HG02970 (cell line): Measurements from ENCODE around the gene GSE1.

Experiments used
- ATAC-seq: cut with Tn5 transposase; IDR thresholded peaks from one replicate; pipeline ENCODE4 v1.9.1; 2021; ENCODE audit warnings: mild to moderate bottlenecking, moderate library complexity, moderate number of reproducible peaks; ENCODE audit not compliant: unreplicated experiment, low FRiP score

Gene GSE1

GRCh38 chr16:85631230-85631629, 18.1 kb downstream of the GSE1 start:
- ATAC-seq: no peak

DNA sequence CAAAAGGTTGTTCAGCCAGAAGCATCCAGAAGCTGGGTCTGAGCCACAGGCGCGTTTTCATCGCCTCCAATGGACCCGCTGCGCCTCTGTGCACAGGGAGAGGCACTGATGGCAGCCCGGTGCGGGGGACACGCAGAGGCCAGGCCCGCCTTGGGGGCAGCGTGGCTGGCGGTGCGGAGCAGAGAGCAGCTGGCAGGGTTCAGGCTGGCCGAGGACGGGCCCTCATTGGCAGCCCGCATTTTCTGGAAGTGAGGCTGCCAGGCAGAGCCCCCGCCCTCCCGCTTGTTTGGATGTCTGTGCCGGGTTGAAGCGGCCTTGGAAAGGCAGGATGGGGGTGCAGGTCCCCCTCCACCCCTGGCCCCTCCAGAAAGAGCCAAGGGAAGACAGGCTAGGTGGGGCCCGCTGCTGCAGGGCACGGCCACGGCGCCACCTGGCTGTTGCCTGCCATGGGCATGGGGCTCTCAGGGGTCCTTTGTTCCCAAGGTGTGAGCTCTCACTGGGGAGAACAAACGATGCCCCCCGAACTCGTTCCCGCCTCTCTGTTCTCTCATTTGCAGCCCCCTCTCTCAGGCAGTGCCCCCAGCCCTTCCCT, 18.8 kb downstream of the GSE1 start:
- ATAC-seq: no peak

- no peak for ATAC-seq
These were observed 19.8 kb downstream of the GSE1 start for GRCh38 chr16:85632709-85633437.

GRCh38 chr16:85633438-85633743, 20.3 kb downstream of the GSE1 start:
- no peak for ATAC-seq

DNA sequence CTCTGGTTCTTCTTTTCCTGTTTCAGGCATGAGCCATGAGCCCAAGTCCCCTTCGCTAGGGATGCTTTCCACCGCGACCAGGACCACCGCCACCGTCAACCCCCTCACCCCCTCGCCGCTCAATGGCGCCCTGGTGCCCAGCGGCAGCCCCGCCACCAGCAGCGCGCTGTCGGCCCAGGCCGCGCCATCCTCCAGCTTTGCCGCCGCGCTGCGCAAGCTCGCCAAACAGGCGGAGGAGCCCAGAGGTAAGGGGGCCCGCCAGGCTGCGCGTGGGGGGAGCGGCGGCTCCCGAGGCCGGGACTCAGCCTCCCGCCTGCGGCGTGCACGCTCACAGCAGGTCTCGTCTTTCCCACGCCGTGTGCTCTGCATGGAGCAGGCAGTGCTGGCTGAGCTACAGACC, 20.8 kb downstream of the GSE1 start:
- ATAC-seq: no peak

- no peak for ATAC-seq
These were observed 21.8 kb downstream of the GSE1 start for GRCh38 chr16:85634747-85635544.

DNA sequence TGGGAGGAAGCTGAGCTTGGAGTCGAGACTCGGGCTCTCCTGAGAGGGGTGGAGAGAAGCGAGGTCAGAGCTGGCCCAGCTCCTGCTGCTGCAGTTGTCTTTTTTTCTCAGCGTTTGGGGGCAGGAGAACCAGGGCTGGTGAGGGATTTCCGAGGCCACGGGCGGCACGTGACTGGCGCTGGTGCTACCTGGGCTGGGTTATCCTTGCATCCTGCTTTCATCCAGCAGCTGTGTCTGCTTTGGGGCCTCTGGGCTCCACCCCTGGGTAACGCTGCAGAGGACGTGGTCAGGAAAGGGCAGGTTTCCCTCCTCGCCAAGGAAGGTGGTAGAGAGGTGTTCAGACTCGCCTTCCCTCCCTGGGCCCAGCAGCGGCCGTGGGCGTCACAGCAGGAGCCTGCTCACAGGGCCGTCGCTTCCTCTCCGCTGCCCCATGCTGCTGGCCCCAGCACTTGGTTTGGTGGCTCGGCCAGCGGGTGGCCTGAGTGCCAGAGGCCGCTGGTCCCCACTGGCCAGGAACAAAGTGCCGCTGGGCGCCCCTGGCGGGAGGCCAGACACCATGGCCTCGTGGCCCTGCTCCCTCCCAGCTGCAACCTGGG, 22.5 kb downstream of the GSE1 start:
- no peak for ATAC-seq

- no peak for ATAC-seq
These were observed 23.2 kb downstream of the GSE1 start for GRCh38 chr16:85636234-85636812.

DNA sequence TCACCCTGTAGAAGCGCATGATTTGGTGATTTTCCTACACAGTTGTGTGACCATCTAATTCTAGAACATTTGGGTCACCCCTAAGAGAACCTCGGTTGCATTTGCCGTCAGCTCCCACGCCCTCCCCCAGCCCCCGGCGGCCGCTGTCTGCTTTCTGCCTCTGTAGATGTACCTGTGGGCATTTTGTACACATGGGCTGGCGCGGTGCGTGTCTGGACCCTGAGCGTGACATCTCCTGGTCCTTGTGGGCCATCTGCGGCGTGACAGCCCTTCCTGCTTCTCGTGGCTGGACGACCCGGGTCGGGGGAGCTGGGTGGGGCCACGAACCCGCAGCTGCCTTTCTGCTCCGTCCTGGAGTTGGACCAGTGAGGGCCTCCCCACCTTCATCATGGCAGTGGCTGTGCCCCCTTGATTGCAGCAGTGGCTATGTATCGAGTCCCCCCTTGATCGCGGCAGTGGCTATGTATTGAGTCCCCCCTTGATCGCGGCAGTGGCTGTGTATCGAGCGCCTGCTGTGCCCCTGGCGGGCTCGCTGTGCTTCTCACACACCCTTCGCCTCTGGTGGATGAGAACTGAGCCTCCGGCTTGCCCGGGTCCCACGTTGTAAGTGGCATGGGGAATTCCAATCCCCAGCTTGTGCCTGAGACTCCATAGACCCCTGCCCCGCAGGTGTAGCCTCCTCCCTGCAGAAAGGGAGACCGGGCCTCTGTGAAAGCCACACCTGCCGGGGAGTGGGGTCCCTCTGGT, 24.1 kb downstream of the GSE1 start:
- no peak for ATAC-seq

GRCh38 chr16:85637808-85638647, 24.9 kb downstream of the GSE1 start:
- no peak for ATAC-seq

GRCh38 chr16:85638695-85639409, 25.7 kb downstream of the GSE1 start:
- ATAC-seq: no peak

GRCh38 chr16:85639529-85640253, 26.6 kb downstream of the GSE1 start:
- no peak for ATAC-seq

- ATAC-seq: no peak
These were observed 27.1 kb downstream of the GSE1 start for GRCh38 chr16:85640254-85640558.

DNA sequence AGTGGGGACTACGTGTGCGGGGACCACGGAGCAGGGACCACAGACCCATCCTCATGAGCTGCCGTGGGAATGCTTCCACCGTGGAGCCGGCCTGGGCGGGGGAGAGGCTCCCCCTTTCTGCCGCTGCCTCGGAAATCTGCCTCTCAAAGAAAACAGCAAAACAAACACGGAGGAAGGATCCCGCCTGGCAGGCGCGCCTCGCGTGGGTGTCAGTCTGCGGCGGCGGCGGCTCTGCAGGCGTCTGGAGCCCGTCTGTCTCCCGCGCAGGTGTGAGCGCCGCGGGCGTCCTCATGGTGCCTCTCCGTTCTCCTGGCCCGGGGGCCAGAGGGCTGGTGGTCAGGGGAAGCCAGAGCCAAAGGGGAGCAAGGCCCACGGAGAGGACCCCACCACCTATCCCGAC, 27.5 kb downstream of the GSE1 start:
- ATAC-seq: no peak

- no peak for ATAC-seq
These were observed 28.2 kb downstream of the GSE1 start for GRCh38 chr16:85641305-85641704.

- ATAC-seq: no peak
These were observed 28.7 kb downstream of the GSE1 start for GRCh38 chr16:85641776-85642176.

- ATAC-seq: no peak
These were observed 29.7 kb downstream of the GSE1 start for GRCh38 chr16:85642762-85643358.

DNA sequence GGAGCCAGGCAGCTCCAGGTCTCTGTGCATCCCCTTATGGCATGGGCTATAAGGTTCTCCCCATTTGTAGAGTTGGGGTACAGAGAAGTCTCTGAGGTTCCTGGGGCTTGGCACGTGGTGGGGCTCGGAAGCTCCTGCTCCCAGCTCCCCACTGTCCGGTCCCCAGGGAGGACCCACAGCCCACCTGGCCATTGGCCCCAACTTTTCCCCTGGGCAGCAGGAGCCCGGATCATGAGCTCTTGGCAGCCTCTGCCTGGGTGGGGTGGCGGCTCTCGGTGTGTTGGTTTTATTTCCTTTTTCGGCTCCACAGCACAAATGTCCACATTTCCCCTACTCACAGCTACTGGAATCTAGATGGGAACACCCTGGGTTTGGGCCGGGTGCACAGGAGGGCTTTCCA, 30.5 kb downstream of the GSE1 start:
- ATAC-seq: no peak
